BJ (cell line): Measurements from ENCODE around the gene RAB11FIP2. TPM values are rescaled to one million over a fixed set of nuclear protein-coding genes. Genes with fewer than 3 reads are reported as not detected.

Experiments used
- CTCF ChIA-PET: fragments of 350-600 bp; formaldehyde crosslinking; extraction: SDS; loops from one replicate; lab custom pipeline; 2021; ENCODE audit warnings: antibody characterized with exemption, inconsistent platforms; lab: Yijun Ruan, JAX
- POLR2A ChIA-PET: fragments of 300-600 bp; sonication (Branson Sonifier 250); formaldehyde crosslinking; extraction: SDS; loops from one replicate; lab custom pipeline; 2021; ENCODE audit warnings: antibody characterized with exemption; lab: Charles Lee
- DNase-seq: peaks from one replicate; pipeline ENCODE4 v3.0.0-alpha.2; 2011; ENCODE audit warnings: low read depth
- H3K27me3 ChIP-seq: 2 replicates; pipeline ENCODE4 v1.6.0; 2011; ENCODE audit warnings: low read length; ENCODE audit not compliant: control insufficient read depth, insufficient read depth
- H3K36me3 ChIP-seq: 2 replicates; pipeline ENCODE4 v1.5.1; 2011; ENCODE audit warnings: low read length; ENCODE audit not compliant: control insufficient read depth, insufficient read depth
- H3K4me3 ChIP-seq: 2 replicates; pipeline ENCODE4 v1.5.1; 2011; ENCODE audit warnings: low read depth, mild to moderate bottlenecking, control low read depth, low read length
- CTCF ChIP-seq: IDR thresholded peaks from 2 replicates; pipeline ENCODE4 v1.5.1; 2011; ENCODE audit warnings: low read depth, mild to moderate bottlenecking, control low read depth, inconsistent platforms, low read length, moderate library complexity; ENCODE audit not compliant: insufficient read depth
- polyA plus RNA-seq: library from polyadenylated mRNA; depleted of rRNA; stranded (reverse); fragments of >200 nt; gene quantifications from 2 replicates; pipeline ENCODE4 v1.2.3, GENCODE V29; 2011

Gene RAB11FIP2
- polyA plus RNA-seq, 1 experiment = 5.2 TPM

GRCh38 chr10:118027397-118027796 is 19.3 kb downstream of the RAB11FIP2 start:
- POLR2A ChIA-PET = no interaction called here
- TF ChIP-seq CTCF = no peak
- DNase-seq = no peak
- H3K27me3 ChIP-seq = no peaks in the 10 kb centered on the region
- 0 out of 2 replicates have a peak, but pooled peaks cover 2% of the 10 kb centered on the region for H3K36me3 ChIP-seq
- CTCF ChIA-PET = interaction anchor here (0.7 kb wide), 1 partner anchor 27 kb away, joined by 3 read pairs; no protein-coding TSS in a partner anchor
- no peak overlapping the region for H3K4me3 ChIP-seq

DNA sequence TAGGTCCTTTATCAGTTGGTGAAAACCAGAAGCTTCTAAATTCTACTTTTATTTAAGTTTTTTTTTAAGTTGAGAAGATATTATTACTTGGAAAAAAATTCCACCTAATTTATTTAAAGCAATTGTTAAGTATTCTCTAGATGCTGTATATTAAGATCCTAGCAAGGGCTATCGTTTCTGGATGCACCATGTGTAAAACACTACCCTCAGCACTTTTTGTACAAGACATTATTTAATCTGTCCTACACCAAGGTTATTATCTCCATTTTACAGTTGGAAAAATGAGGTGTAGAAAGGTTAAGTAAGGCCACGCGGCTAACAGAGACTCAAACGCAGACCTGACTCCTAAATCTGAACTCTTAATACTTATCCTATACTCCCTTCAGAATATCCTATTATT is 19.8 kb downstream of the RAB11FIP2 start:
- no peak for DNase-seq
- ChIA-PET POLR2A (no interaction called here), CTCF (no interaction called here)
- H3K4me3 ChIP-seq = no peak overlapping the region
- 0 out of 2 replicates have a peak, but pooled peaks cover 2% of the 10 kb centered on the region for H3K36me3 ChIP-seq
- TF ChIP-seq CTCF = no peak
- H3K27me3 ChIP-seq = no peaks in the 10 kb centered on the region

GRCh38 chr10:118020365-118020764 is 26.4 kb downstream of the RAB11FIP2 start:
- POLR2A ChIA-PET = no interaction called here
- CTCF ChIA-PET = interaction anchor here (0.7 kb wide), 1 partner anchor 17 kb away, joined by 3 read pairs; no protein-coding TSS in a partner anchor
- H3K27me3 ChIP-seq = no peaks in the 10 kb centered on the region
- no peak for TF ChIP-seq CTCF
- no peak overlapping the region for H3K4me3 ChIP-seq
- 0 out of 2 replicates have a peak, but pooled peaks cover 2% of the 10 kb centered on the region for H3K36me3 ChIP-seq
- DNase-seq = no peak

DNA sequence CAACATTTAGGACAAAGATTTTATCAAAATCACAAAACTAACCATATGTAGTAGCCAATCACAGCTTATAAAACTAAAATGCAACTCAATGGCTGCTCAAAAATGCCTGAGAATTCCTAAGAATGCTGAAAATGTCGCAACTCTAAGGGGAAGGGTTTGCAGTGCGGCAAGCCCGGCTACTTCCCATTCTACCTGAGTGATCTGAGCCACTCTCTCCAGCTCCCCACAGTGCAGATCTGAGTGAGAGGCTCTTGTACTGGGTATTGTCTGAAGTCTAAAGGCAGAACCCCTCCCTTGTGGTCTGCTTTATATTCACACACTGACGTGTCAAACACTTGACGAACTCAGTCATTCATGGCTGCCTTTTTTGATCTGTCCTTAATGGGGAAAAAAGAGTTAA is 28.9 kb downstream of the RAB11FIP2 start:
- ChIA-PET POLR2A (no interaction called here), CTCF (no interaction called here)
- H3K36me3 ChIP-seq = no peaks in the 10 kb centered on the region
- no peaks in the 10 kb centered on the region for H3K27me3 ChIP-seq
- TF ChIP-seq CTCF = no peak
- DNase-seq = no peak
- no peak overlapping the region for H3K4me3 ChIP-seq

DNA sequence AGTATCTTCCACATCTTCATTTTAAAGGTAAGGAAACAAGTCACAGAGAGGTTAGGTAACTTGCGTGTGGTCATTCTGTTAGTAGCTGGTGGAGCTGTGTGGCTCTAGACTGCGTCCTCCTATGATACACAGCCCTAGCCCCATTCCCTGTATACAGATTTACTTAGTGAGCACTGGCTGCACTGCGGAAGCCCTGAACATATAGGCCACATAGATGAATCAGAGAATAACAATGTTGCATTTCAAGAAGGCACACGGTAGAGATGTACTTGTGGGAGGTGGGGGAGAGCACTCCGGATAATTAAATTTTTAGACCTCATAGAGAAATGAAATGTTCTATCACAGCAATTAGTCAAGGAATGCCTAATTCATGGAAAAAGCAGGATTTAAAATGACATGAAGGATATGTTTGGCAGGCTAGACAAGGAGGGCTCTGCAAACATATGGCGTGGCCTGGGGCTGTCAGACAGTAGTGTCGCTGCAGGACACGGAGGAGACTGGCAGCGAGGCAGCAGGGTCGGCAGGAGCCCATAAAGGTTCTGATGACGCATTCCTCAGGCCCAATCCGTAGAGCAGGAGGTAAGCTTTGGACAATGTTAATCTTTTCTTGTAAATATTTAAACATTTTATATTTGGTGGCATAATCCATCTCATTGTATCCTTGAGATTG is 29.5 kb downstream of the RAB11FIP2 start:
- no peak overlapping the region for H3K4me3 ChIP-seq
- H3K36me3 ChIP-seq = no peaks in the 10 kb centered on the region
- no peak for TF ChIP-seq CTCF
- ChIA-PET POLR2A (no interaction called here), CTCF (no interaction called here)
- H3K27me3 ChIP-seq = no peaks in the 10 kb centered on the region
- DNase-seq = no peak
